SU-DHL-6 (cell line): Measurements from ENCODE around the gene PRDX1.

Experiments
- CTCF ChIP-seq: fragments of 200-600 bp; sonication (generic); IDR thresholded peaks from one replicate; pipeline ENCODE4 v1.5.1; 2017; ENCODE audit warnings: antibody characterized with exemption, mild to moderate bottlenecking, low read length, moderate library complexity; ENCODE audit not compliant: insufficient read depth, poor library complexity, severe bottlenecking
- EZH2phosphoT487 ChIP-seq: fragments of 200-600 bp; sonication (generic), shearing (Covaris generic); conservative IDR thresholded peaks from 2 replicates; pipeline ENCODE4 v1.6.1; 2018; ENCODE audit warnings: mild to moderate bottlenecking, antibody characterized with exemption, low read length, moderate library complexity, mixed read lengths

- TF ChIP-seq CTCF (no peak), EZH2phosphoT487 (no peak)
Observed at GRCh38 chr1:45503462-45504360, 18.0 kb downstream of the PRDX1 start.
